Measurements from ENCODE around the gene EPHA7.

EPHA7 gene

GRCh38 chr6:93398723-93399122 lies 20.6 kb downstream of the EPHA7 start:
- no peak overlapping the region for H3K4me3 ChIP-seq (replicated peaks in 1 of 2; ENCODE audit: low read depth in 2 of 2, low read length in 2 of 2)
- no peak for DNase-seq (ENCODE audit: low read depth in 2 of 2)
- no peak for TF ChIP-seq CTCF (IDR thresholded peaks at IDR 0.05; ENCODE audit: low read depth, low read length)

GRCh38 chr6:93394471-93394870 lies 24.9 kb downstream of the EPHA7 start:
- DNase-seq (ENCODE audit: low read depth in 2 of 2): no peak
- no peak for TF ChIP-seq CTCF (IDR thresholded peaks at IDR 0.05; ENCODE audit: low read depth, low read length)

GRCh38 chr6:93393554-93394074 lies 25.7 kb downstream of the EPHA7 start:
- DNase-seq (ENCODE audit: low read depth in 2 of 2): no peak
- TF ChIP-seq CTCF (IDR thresholded peaks at IDR 0.05; ENCODE audit: low read depth, low read length): no peak
- no peak overlapping the region for H3K4me3 ChIP-seq (replicated peaks in 1 of 2; ENCODE audit: low read depth in 2 of 2, low read length in 2 of 2)

More at GRCh38 chr6:93394471-93394870, 24.9 kb downstream of the EPHA7 start:
- no peak overlapping the region for H3K4me3 ChIP-seq (replicated peaks in 1 of 2; ENCODE audit: low read depth in 2 of 2, low read length in 2 of 2)

- no peak for DNase-seq (ENCODE audit: low read depth in 2 of 2)
- no peak for TF ChIP-seq CTCF (IDR thresholded peaks at IDR 0.05; ENCODE audit: low read depth, low read length)
- no peak overlapping the region for H3K4me3 ChIP-seq (replicated peaks in 1 of 2; ENCODE audit: low read depth in 2 of 2, low read length in 2 of 2)
Observed at GRCh38 chr6:93392797-93393196, 26.6 kb downstream of the EPHA7 start.

GRCh38 chr6:93391965-93392364 lies 27.4 kb downstream of the EPHA7 start:
- no peak for TF ChIP-seq CTCF (IDR thresholded peaks at IDR 0.05; ENCODE audit: low read depth, low read length)
- H3K4me3 ChIP-seq (replicated peaks in 1 of 2; ENCODE audit: low read depth in 2 of 2, low read length in 2 of 2): no peak overlapping the region
- peak; percentile 0 to 1 for DNase-seq (ENCODE audit: low read depth in 2 of 2)

GRCh38 chr6:93389192-93389591 lies 30.2 kb downstream of the EPHA7 start:
- H3K4me3 ChIP-seq (replicated peaks in 1 of 2; ENCODE audit: low read depth in 2 of 2, low read length in 2 of 2): no peak overlapping the region
- peak in 1 of 2 donors; percentile 1 for DNase-seq (ENCODE audit: low read depth in 2 of 2)
- no peak for TF ChIP-seq CTCF (IDR thresholded peaks at IDR 0.05; ENCODE audit: low read depth, low read length)

GRCh38 chr6:93388070-93388469 lies 31.3 kb downstream of the EPHA7 start:
- DNase-seq (ENCODE audit: low read depth in 2 of 2): no peak
- TF ChIP-seq CTCF (IDR thresholded peaks at IDR 0.05; ENCODE audit: low read depth, low read length): no peak
- H3K4me3 ChIP-seq (replicated peaks in 1 of 2; ENCODE audit: low read depth in 2 of 2, low read length in 2 of 2): no peak overlapping the region
